K562 (cell line): ENCODE results near the gene THEMIS. TPM values are rescaled to one million over a fixed set of nuclear protein-coding genes. Genes with fewer than 3 reads are reported as not detected.

Experiments
- ATAC-seq: fragments of 200-7000 bp; cut with Tn5 transposase; 3 replicates; pipeline ENCODE4 v1.9.1; 2020; ENCODE audit warnings: moderate library complexity
- BruUV-seq: library from RNA; stranded (reverse); fragments of 400-500 nt; replicated peaks from 2 replicates; lab custom pipeline; 2021; lab: Mats Ljungman, UMichigan
- CTCF ChIA-PET: fragments of 300-600 bp; formaldehyde crosslinking; extraction: SDS; loops from one replicate; lab custom pipeline; 2021; ENCODE audit warnings: low intra/inter-chr PET ratio; lab: Yijun Ruan, JAX
- POLR2A ChIA-PET: fragments of 300-600, 350-650 bp; sonication (Branson Sonifier 250); formaldehyde crosslinking; extraction: SDS; loops from one replicate; lab custom pipeline; 2021; ENCODE audit warnings: antibody characterized with exemption, inconsistent platforms; lab: Yijun Ruan, JAX
- DNase-seq, 4 experiments: peaks; one replicate each; pipeline versions ENCODE4 v3.0.0 to v3.0.0-alpha.2; 2011 to 2018; ENCODE audit warnings: low spot score in 3 of 4, mixed read lengths in 3 of 4; ENCODE audit errors: extremely low read depth in 1 of 4
- FAIRE-seq: peaks from 2 replicates; lab custom pipeline; 2011; peaks lifted over from hg19 to GRCh38; lab: Jason Lieb, UNC
- H2AFZ ChIP-seq: 2 replicates; pipeline ENCODE4 v1.6.0; 2011; ENCODE audit warnings: low read depth, low read length, control low read depth, inconsistent platforms
- H3K27ac ChIP-seq: fragments of 200-600 bp; 3 replicates; pipeline ENCODE4 v1.8.0; 2011; ENCODE audit warnings: low read depth, mild to moderate bottlenecking, control low read depth, inconsistent platforms, low read length, moderate library complexity, mixed read lengths; ENCODE audit errors: extremely low read depth
- H3K27me3 ChIP-seq, 2 experiments: fragments of 300-600 bp in 1 of 2; 2 replicates in 1 of 2; 3 replicates in 1 of 2; pipeline versions ENCODE4 v1.6.0 to v1.8.0; 2011; ENCODE audit warnings: inconsistent platforms in 2 of 2, low read length in 2 of 2, mild to moderate bottlenecking in 1 of 2, mixed read lengths in 1 of 2, moderate library complexity in 1 of 2; ENCODE audit not compliant: control insufficient read depth in 2 of 2, insufficient read depth in 2 of 2
- H3K36me3 ChIP-seq: fragments of 300-600 bp; 3 replicates; pipeline ENCODE4 v1.8.0; 2011; ENCODE audit warnings: mild to moderate bottlenecking, low read length, inconsistent platforms; ENCODE audit not compliant: control insufficient read depth, insufficient read depth
- H3K4me1 ChIP-seq, 2 experiments: fragments of 200-600 bp in 1 of 2; replicated peaks in 1 of 2; 2 replicates in 1 of 2; 3 replicates in 1 of 2; pipeline versions ENCODE4 v1.5.1 to v1.8.0; 2011; ENCODE audit warnings: inconsistent platforms in 2 of 2, low read length in 2 of 2, mild to moderate bottlenecking in 1 of 2, mixed read lengths in 1 of 2, moderate library complexity in 1 of 2; ENCODE audit not compliant: control insufficient read depth in 2 of 2, insufficient read depth in 2 of 2
- H3K4me2 ChIP-seq: 2 replicates; pipeline ENCODE4 v1.6.1; 2011; ENCODE audit warnings: low read length, control low read depth, inconsistent platforms, mixed read lengths; ENCODE audit not compliant: insufficient read depth
- H3K4me3 ChIP-seq: fragments of 200-600 bp; sonication (generic), shearing (Covaris generic); 2 replicates; pipeline ENCODE4 v1.5.1; 2016; ENCODE audit warnings: control low read depth, inconsistent platforms
- H3K79me2 ChIP-seq: fragments of 200-600 bp; 3 replicates; pipeline ENCODE4 v1.8.0; 2011; ENCODE audit warnings: low read length, inconsistent platforms; ENCODE audit not compliant: control insufficient read depth, insufficient read depth
- H3K9ac ChIP-seq, 2 experiments: 2 replicates each; pipeline versions ENCODE4 v1.6.0 to v1.6.1; 2011; ENCODE audit warnings: low read depth in 2 of 2, low read length in 2 of 2, control low read depth in 1 of 2, inconsistent platforms in 1 of 2, mild to moderate bottlenecking in 1 of 2, mixed read lengths in 1 of 2; ENCODE audit not compliant: insufficient read depth in 1 of 2
- H3K9me1 ChIP-seq: one replicate; pipeline ENCODE4 v1.6.0; 2011; ENCODE audit warnings: inconsistent platforms, mild to moderate bottlenecking, low read length, moderate library complexity; ENCODE audit not compliant: control insufficient read depth, insufficient read depth
- H3K9me3 ChIP-seq: replicated peaks from 2 replicates; pipeline ENCODE4 v1.5.1; 2011; ENCODE audit warnings: low read depth, low read length, inconsistent platforms; ENCODE audit not compliant: control insufficient read depth, insufficient read depth
- H4K20me1 ChIP-seq: replicated peaks from 2 replicates; pipeline ENCODE4 v1.6.1; 2011; ENCODE audit warnings: low read length, inconsistent platforms, mixed read lengths; ENCODE audit not compliant: control insufficient read depth, insufficient read depth
- CCAR2 ChIP-seq: fragments of 200-400 bp; formaldehyde crosslinking; IDR thresholded peaks from 2 replicates; pipeline ENCODE4 v1.6.1; 2017; ENCODE audit warnings: mild to moderate bottlenecking, low read depth, low read length
- FOXA1 ChIP-seq: fragments of 450-650 bp; IDR thresholded peaks from 2 replicates; pipeline ENCODE4 v1.6.1; 2016; ENCODE audit warnings: mild to moderate bottlenecking, borderline replicate concordance
- HMG20B ChIP-seq: fragments of 250-450 bp; sonication (Bioruptor Pico); IDR thresholded peaks from 2 replicates; pipeline ENCODE4 v1.5.0; 2021; ENCODE audit warnings: mild to moderate bottlenecking
- RHOXF2B ChIP-seq: fragments of 250-450 bp; sonication (Bioruptor Pico); conservative IDR thresholded peaks from 2 replicates; pipeline ENCODE4 v1.5.1; 2021
- STAG1 ChIP-seq: sonication (generic); formaldehyde crosslinking; IDR thresholded peaks from 2 replicates; pipeline ENCODE4 v1.5.0; 2020; ENCODE audit warnings: missing genetic modification reagents, borderline replicate concordance
- ZBTB5 ChIP-seq: fragments of 450-650 bp; IDR thresholded peaks from 2 replicates; pipeline ENCODE4 v1.6.1; 2017; ENCODE audit warnings: antibody characterized with exemption
- ZNF253 ChIP-seq: fragments of 250-450 bp; sonication (Bioruptor Pico); conservative IDR thresholded peaks from 2 replicates; pipeline ENCODE4 v1.6.1; 2021; ENCODE audit warnings: mild to moderate bottlenecking
- WGBS: fragments of 100-300 bp; shearing (Covaris generic); methylation state at CpG from one replicate; pipeline ENCODE4 v1.1.6; 2016; ENCODE audit warnings: low coverage, mixed read lengths; ENCODE audit not compliant: insufficient coverage; ENCODE audit errors: missing lambda C conversion rate; 5-methylcytosine and 5-hydroxymethylcytosine counted together
- in situ Hi-C: fragments of 300-500 bp; cut with MboI; formaldehyde crosslinking; loops from 4 replicates; pipeline ENCODE4 v1.15.0; 2018; ENCODE audit warnings: inconsistent platforms, mixed read lengths
- intact Hi-C: fragments of 100-400 bp; cut with micrococcal nuclease; formaldehyde crosslinking; loops from 2 replicates; pipeline ENCODE4 v1.14.2; 2022
- polyA plus RNA-seq, 8 experiments: library from polyadenylated mRNA; depleted of rRNA in 4 of 8; stranded (reverse) in 5 of 8; unstranded in 3 of 8; fragments of >200 nt; fragmentation: Nextera tagmentation in 2 of 8; fragmentation: Illumina TruSeq in 1 of 8; extraction: Ambion mirVana in 2 of 8; extraction: Trizol in 1 of 8; gene quantifications; 2 replicates each; pipeline versions ENCODE4 v1.2.1 to v1.2.3, GENCODE V29; 2011 to 2014; ENCODE audit warnings: inconsistent platforms in 1 of 8, missing spikeins in 1 of 8
- total RNA-seq, 7 experiments: library from RNA; depleted of rRNA in 6 of 7; stranded (reverse); fragments of >200 nt in 6 of 7; fragmentation: Illumina TruSeq in 2 of 7; extraction: Trizol in 2 of 7; gene quantifications; 2 replicates each; pipeline versions ENCODE4 v1.2.1 to v1.2.3, GENCODE V29; 2011 to 2021; ENCODE audit warnings: low replicate concordance in 1 of 7
- TF ChIP-seq, protein P1 (sequence below): fragments of 250-450 bp; sonication (Bioruptor Pico); IDR thresholded peaks from 2 replicates; pipeline ENCODE4 v1.4.0; 2020; ENCODE audit warnings: mild to moderate bottlenecking, moderate library complexity

THEMIS gene
- total and polyA plus RNA-seq, 9 of the 15 experiments (the other 6 are each of a cell fraction or from before 2014, with no cell fraction given): 0.09 TPM; not detected in 8

- Histone ChIP-seq H3K4me3 (no peak overlapping the region), H3K9me3 (no peaks in the 10 kb centered on the region; the same call in 1 of the 2 replicates), H3K4me2 (no peak overlapping the region), H2AFZ (no peak overlapping the region), H3K9ac (no peak overlapping the region), H3K79me2 (no peaks in the 10 kb centered on the region), H4K20me1 (no peaks in the 10 kb centered on the region), H3K4me1 (no peaks in the 10 kb centered on the region), H3K36me3 (no peaks in the 10 kb centered on the region), H3K27ac (no peak overlapping the region), H3K27me3 (no peaks in the 10 kb centered on the region), H3K9me1 (no peaks in the 10 kb centered on the region)
- 0% methylated on average over 2 of the region's 2 CpGs for WGBS
- DNase-seq: no peak
- intact Hi-C loops (no loop called here), in situ Hi-C loops (no loop called here)
- no TSS peak for BruUV-seq
- ChIA-PET POLR2A (no interaction called here), CTCF (no interaction called here)
- ATAC-seq: no peak
- FAIRE-seq: no peak
- TF ChIP-seq, protein P1, sequence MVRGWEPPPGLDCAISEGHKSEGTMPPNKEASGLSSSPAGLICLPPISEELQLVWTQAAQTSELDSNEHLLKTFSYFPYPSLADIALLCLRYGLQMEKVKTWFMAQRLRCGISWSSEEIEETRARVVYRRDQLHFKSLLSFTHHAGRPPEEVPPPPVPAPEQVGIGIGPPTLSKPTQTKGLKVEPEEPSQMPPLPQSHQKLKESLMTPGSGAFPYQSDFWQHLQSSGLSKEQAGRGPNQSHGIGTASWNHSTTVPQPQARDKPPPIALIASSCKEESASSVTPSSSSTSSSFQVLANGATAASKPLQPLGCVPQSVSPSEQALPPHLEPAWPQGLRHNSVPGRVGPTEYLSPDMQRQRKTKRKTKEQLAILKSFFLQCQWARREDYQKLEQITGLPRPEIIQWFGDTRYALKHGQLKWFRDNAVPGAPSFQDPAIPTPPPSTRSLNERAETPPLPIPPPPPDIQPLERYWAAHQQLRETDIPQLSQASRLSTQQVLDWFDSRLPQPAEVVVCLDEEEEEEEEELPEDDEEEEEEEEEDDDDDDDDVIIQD (CRISPR knock-in tag): no peak
- TF ChIP-seq ZNF253 (CRISPR knock-in tag) (no peak), RHOXF2B (CRISPR knock-in tag) (no peak), STAG1 (CRISPR knock-in tag) (no peak), FOXA1 (no peak), CCAR2 (no peak), ZBTB5 (no peak), HMG20B (CRISPR knock-in tag) (no peak)
Measured at GRCh38 chr6:127864701-127865100, 36.2 kb downstream of the THEMIS start.
